ENCODE measurements around the gene KNTC1.

- TF ChIP-seq CTCF (IDR thresholded peaks at IDR 0.05) (no peak), POLR2A (IDR thresholded peaks at IDR 0.05) (no peak), POLR2AphosphoS5 (IDR thresholded peaks at IDR 0.05) (no peak)
These were observed 138.3 kb downstream of the KNTC1 start for GRCh38 chr12:122665349-122665748.
